SU-DHL-6 (cell line): ENCODE data around the gene HOXC12.

Experiments used
- H2AFZ ChIP-seq: fragments of 200-600 bp; sonication (generic); 2 replicates; pipeline ENCODE4 v1.6.1; 2014; ENCODE audit warnings: low read depth, mild to moderate bottlenecking, moderate library complexity, mixed read lengths, antibody characterized with exemption, low read length; ENCODE audit not compliant: severe bottlenecking
- H3F3A ChIP-seq: fragments of 200-600 bp; shearing (Covaris generic); 2 replicates; pipeline ENCODE4 v1.6.0; 2016; ENCODE audit warnings: antibody characterized with exemption, mild to moderate bottlenecking; ENCODE audit not compliant: insufficient read depth
- H3K27ac ChIP-seq: fragments of 200-600 bp; sonication (generic); 2 replicates; pipeline ENCODE4 v1.5.1; 2016; ENCODE audit warnings: low read depth, mild to moderate bottlenecking, low read length, moderate library complexity, mixed read lengths
- H3K27me3 ChIP-seq: fragments of 200-600 bp; sonication (generic), shearing (Covaris generic); 2 replicates; pipeline ENCODE4 v1.6.0; 2014; ENCODE audit warnings: mild to moderate bottlenecking, low read length
- H3K36me3 ChIP-seq: fragments of 200-600 bp; sonication (generic); 2 replicates; pipeline ENCODE4 v1.6.1; 2014; ENCODE audit warnings: mild to moderate bottlenecking, low read length, mixed read lengths
- H3K4me2 ChIP-seq: fragments of 300-600, 200-600 bp; shearing (Covaris generic), sonication (generic); 2 replicates; pipeline ENCODE4 v1.6.0; 2014; ENCODE audit warnings: low read length, low read depth, mild to moderate bottlenecking; ENCODE audit not compliant: poor library complexity, severe bottlenecking
- H3K4me3 ChIP-seq: fragments of 200-600 bp; sonication (generic); 2 replicates; pipeline ENCODE4 v1.5.1; 2014; ENCODE audit warnings: antibody characterized with exemption, low read length, mild to moderate bottlenecking, mixed read lengths; ENCODE audit not compliant: insufficient read depth, poor library complexity, severe bottlenecking
- H3K79me2 ChIP-seq: fragments of 200-600 bp; sonication (generic); 2 replicates; pipeline ENCODE4 v1.6.1; 2014; ENCODE audit warnings: mild to moderate bottlenecking, low read length, moderate library complexity; ENCODE audit not compliant: insufficient read depth
- H3K9ac ChIP-seq: fragments of 200-600 bp; sonication (generic); 2 replicates; pipeline ENCODE4 v1.7.0; 2014; ENCODE audit warnings: mild to moderate bottlenecking, low read length
- H3K9me2 ChIP-seq: fragments of 200-600 bp; sonication (generic); replicated peaks from 2 replicates; pipeline ENCODE4 v1.6.1; 2014; ENCODE audit warnings: low read length; ENCODE audit not compliant: insufficient read depth
- H3K9me3 ChIP-seq: fragments of 200-600 bp; sonication (generic); 2 replicates; pipeline ENCODE4 v1.6.1; 2014; ENCODE audit warnings: low read length, mixed read lengths; ENCODE audit not compliant: insufficient read depth
- H4K20me1 ChIP-seq: fragments of 200-600 bp; sonication (generic); 2 replicates; pipeline ENCODE4 v1.6.1; 2014; ENCODE audit warnings: low read depth, mild to moderate bottlenecking, antibody characterized with exemption, low read length, moderate library complexity, mixed read lengths
- EZH2phosphoT487 ChIP-seq: fragments of 200-600 bp; sonication (generic), shearing (Covaris generic); conservative IDR thresholded peaks from 2 replicates; pipeline ENCODE4 v1.6.1; 2018; ENCODE audit warnings: mild to moderate bottlenecking, antibody characterized with exemption, low read length, moderate library complexity, mixed read lengths
- TF ChIP-seq, protein P1 (sequence below): fragments of 200-600 bp; sonication (generic); IDR thresholded peaks from one replicate; pipeline ENCODE4 v1.5.1; 2017; ENCODE audit warnings: antibody characterized with exemption, mild to moderate bottlenecking, low read length, moderate library complexity; ENCODE audit not compliant: insufficient read depth, poor library complexity, severe bottlenecking

The HOXC12 gene

DNA sequence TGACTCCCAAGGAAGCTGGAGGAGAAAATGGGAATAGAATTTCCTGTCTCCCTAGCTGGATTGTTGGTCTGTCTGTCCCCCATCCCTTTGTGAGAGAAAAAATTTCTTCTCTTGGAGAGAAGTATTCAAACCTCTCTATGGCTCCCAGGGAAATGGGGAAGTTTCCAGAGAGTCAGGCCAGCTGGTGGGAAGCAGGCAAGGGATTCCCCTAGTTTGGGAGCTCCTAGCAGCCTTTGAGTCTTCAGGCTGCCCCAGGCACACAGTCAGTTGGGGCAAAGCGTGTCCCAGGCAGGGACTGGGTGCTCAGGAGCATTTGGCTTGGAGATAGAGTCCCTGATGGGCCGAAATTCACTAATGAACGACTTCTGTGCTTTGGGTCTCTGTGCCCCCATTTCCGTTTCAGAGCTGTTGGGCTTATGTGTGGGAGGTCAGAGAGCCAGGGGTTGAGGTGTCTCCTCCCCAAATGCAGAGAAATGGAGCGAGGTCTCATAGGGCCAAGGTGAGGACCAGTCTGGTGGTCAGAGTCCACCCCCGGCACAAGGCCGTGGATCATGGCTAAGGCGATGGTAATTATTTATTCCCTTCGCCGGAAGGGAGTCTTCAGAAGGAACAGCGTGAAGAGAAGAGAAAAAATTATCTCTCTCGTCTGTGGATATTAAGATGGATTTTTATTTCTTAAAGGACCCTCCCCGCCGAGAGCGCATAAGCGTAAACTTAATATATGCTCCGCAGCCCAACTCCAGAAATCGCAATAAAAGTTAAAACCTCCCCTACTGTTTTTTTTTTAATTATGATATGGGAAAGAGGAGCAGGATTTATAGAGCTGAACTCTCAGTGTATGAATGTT, 38.7 kb downstream of the HOXC12 start:
- H3K9me3 ChIP-seq = no peaks in the 10 kb centered on the region
- no peaks in the 10 kb centered on the region for H4K20me1 ChIP-seq
- H3K4me2 ChIP-seq = no peak overlapping the region
- H3K27me3 ChIP-seq = no peaks in the 10 kb centered on the region
- H3K4me3 ChIP-seq = no peak overlapping the region
- no peaks in the 10 kb centered on the region for H3K9me2 ChIP-seq
- H3K9ac ChIP-seq = no peak overlapping the region
- no peak overlapping the region for H2AFZ ChIP-seq
- no peaks in the 10 kb centered on the region for H3K36me3 ChIP-seq
- H3K79me2 ChIP-seq = no peaks in the 10 kb centered on the region
- no peak for TF ChIP-seq EZH2phosphoT487
- TF ChIP-seq, protein P1, sequence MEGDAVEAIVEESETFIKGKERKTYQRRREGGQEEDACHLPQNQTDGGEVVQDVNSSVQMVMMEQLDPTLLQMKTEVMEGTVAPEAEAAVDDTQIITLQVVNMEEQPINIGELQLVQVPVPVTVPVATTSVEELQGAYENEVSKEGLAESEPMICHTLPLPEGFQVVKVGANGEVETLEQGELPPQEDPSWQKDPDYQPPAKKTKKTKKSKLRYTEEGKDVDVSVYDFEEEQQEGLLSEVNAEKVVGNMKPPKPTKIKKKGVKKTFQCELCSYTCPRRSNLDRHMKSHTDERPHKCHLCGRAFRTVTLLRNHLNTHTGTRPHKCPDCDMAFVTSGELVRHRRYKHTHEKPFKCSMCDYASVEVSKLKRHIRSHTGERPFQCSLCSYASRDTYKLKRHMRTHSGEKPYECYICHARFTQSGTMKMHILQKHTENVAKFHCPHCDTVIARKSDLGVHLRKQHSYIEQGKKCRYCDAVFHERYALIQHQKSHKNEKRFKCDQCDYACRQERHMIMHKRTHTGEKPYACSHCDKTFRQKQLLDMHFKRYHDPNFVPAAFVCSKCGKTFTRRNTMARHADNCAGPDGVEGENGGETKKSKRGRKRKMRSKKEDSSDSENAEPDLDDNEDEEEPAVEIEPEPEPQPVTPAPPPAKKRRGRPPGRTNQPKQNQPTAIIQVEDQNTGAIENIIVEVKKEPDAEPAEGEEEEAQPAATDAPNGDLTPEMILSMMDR = no peak
- H3F3A ChIP-seq = no peaks in the 10 kb centered on the region
- H3K27ac ChIP-seq = no peak overlapping the region

DNA sequence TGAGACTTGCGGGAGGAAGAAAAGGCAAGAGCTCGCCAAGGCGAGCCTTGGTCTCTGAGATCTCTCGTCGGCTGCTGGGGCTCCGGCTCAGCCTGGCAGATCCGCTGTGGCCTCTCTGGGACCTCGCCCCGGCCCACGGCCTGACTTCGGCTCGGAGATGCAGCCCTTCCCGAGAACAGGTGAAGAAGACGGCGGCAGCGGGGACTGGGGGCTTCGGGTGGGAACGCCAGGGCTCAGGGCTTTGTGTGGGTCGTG, 39.2 kb downstream of the HOXC12 start:
- Histone ChIP-seq H3K4me3 (no peak overlapping the region), H3K9ac (no peak overlapping the region), H3F3A (no peaks in the 10 kb centered on the region), H3K36me3 (no peaks in the 10 kb centered on the region), H2AFZ (no peak overlapping the region), H3K9me2 (no peaks in the 10 kb centered on the region), H3K27ac (no peak overlapping the region), H3K79me2 (no peaks in the 10 kb centered on the region), H3K4me2 (no peak overlapping the region), H3K9me3 (no peaks in the 10 kb centered on the region), H3K27me3 (no peaks in the 10 kb centered on the region), H4K20me1 (no peaks in the 10 kb centered on the region)
- TF ChIP-seq EZH2phosphoT487 = no peak
- TF ChIP-seq, protein P1 = no peak

DNA sequence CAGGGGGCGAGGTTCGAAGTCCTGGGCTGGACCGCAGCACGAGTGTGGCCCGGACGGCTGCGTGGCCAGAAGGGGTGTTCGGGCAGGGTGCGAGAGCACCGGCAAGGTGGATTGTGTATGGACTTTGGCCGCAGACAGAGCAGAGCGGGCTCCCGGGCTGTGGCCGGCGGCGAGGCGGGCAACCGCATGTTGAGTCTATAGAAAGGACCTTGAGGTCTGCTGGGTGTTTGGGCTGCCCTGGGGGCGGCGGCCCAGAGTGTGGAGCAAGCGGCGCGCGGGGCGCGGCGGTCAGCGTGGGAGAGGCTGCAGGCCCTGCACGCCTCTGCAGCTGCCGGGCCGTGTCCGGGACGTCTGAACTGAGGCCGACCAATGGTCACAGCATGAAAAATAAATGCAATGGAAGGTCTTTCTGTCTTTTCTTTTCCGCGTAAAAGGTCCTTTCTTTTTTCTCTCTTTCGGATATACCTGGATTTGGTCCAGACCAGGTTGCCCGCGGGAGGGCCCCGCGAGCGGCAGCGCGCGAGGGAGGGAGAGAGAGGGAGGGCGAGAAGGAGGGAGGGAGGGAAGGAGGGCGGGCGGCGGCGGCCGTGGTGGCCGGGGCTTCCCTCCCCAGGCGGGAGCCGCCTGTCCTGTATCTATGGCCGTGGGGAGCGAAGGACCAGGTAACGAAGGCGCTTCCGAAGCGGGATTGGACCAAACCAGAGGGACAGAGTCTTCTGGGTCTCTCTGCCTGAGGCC, 39.7 kb downstream of the HOXC12 start:
- no peak overlapping the region for H3K4me3 ChIP-seq
- H3F3A ChIP-seq = no peaks in the 10 kb centered on the region
- H2AFZ ChIP-seq = no peak overlapping the region
- H3K4me2 ChIP-seq = no peak overlapping the region
- H3K36me3 ChIP-seq = no peaks in the 10 kb centered on the region
- H3K9me3 ChIP-seq = no peaks in the 10 kb centered on the region
- no peak overlapping the region for H3K27ac ChIP-seq
- no peak overlapping the region for H3K9ac ChIP-seq
- TF ChIP-seq EZH2phosphoT487 = no peak
- TF ChIP-seq, protein P1 = no peak
- no peaks in the 10 kb centered on the region for H4K20me1 ChIP-seq
- H3K9me2 ChIP-seq = no peaks in the 10 kb centered on the region
- no peaks in the 10 kb centered on the region for H3K79me2 ChIP-seq
- no peaks in the 10 kb centered on the region for H3K27me3 ChIP-seq
